ENCODE results near the gene VCAM1.

Gene VCAM1, protein sequence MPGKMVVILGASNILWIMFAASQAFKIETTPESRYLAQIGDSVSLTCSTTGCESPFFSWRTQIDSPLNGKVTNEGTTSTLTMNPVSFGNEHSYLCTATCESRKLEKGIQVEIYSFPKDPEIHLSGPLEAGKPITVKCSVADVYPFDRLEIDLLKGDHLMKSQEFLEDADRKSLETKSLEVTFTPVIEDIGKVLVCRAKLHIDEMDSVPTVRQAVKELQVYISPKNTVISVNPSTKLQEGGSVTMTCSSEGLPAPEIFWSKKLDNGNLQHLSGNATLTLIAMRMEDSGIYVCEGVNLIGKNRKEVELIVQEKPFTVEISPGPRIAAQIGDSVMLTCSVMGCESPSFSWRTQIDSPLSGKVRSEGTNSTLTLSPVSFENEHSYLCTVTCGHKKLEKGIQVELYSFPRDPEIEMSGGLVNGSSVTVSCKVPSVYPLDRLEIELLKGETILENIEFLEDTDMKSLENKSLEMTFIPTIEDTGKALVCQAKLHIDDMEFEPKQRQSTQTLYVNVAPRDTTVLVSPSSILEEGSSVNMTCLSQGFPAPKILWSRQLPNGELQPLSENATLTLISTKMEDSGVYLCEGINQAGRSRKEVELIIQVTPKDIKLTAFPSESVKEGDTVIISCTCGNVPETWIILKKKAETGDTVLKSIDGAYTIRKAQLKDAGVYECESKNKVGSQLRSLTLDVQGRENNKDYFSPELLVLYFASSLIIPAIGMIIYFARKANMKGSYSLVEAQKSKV

DNA sequence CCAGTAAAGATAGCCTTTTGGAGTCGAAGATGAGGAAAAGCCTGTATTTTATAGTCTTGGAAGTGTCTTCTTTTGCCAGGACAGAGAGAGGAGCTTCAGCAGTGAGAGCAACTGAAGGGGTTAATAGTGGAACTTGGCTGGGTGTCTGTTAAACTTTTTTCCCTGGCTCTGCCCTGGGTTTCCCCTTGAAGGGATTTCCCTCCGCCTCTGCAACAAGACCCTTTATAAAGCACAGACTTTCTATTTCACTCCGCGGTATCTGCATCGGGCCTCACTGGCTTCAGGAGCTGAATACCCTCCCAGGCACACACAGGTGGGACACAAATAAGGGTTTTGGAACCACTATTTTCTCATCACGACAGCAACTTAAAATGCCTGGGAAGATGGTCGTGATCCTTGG lies at the start of gene VCAM1:
TSS of gene VCAM1 (plus strand) at position 253 of the 400 bp plus-strand sequence. CDS start at position 372, 119 bp downstream.
- no peak for DNase-seq

DNA sequence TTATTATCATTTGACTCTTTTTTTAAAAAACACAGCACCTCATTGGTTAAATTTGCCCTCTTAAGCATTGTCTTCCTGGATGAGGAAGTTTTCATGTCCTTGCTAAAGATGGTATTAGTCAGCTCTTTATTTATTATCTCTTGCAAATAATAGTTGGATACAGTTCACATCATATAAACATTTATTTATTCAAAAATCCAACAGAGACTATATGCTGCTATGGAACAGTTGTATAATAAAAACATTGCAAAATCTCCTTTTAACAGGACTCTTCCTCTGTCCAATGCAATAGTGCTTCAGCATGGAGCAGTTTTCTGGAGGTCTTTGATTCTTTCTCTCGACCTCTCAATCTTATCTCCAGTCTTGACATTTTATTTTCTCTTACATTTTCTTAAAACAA lies 49.5 kb upstream of the VCAM1 start:
- DNase-seq = no peak

DNA sequence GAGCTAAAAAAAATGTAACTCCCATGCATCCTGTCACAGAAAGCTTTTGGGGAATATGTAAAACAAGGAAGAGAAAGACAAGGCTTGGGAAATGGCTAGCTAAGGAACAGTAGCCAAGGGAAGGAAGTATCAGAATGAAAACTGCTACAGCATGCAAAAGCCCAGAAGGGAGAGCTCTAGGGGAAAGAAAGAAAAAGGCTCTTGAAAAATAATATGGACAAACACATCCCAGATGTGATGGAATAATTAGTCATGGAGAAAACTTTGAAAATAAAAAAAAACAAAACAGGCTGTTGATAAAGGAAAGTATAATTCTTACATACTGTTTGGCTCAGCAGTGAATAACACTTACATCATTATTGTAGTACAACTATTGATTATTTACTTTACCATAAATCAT lies 47.9 kb upstream of the VCAM1 start:
- no peak for DNase-seq

DNA sequence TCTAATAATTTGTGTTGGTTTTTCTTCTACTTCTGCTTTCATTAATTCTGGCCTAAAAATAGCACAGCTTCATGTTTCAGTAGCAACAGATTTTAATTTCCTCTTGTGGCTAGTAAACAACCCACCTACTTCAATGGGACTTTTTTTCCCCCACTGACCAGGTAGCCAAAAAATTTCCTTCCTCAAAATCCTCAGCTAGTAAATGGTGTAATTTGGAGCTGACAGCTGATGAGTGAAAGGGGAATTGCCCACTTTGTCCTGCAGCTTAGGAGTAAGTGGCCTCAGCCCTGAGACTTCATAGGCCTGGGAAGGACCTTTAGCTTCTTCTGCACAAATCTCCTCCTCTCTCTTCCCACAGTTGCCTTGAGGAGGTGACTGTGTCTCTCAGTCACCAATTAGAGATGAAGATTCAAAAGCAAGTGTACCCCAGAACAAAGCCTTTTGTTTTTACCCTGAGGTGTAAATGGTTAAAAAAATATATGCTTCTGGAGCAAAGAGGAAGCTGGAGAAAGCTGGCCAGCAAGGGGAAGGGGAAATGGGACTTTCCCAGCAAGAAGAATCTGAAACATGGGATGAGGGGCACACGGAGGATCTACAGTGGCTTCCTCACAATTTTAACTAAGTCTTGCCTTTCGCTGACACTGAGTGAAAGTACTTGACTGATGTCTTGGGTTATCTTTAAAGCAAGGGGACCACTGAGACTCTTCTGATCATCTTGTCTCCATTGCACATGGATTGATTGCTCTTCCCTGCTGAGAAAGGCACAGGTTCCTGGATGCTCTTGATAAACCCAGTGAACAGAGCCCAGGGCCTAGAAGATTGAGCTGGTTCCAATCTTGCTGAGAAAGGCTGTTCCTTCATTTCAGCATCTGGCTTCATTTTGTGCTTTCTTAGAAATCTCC lies 35.8 kb upstream of the VCAM1 start:
- DNase-seq = no peak

DNA sequence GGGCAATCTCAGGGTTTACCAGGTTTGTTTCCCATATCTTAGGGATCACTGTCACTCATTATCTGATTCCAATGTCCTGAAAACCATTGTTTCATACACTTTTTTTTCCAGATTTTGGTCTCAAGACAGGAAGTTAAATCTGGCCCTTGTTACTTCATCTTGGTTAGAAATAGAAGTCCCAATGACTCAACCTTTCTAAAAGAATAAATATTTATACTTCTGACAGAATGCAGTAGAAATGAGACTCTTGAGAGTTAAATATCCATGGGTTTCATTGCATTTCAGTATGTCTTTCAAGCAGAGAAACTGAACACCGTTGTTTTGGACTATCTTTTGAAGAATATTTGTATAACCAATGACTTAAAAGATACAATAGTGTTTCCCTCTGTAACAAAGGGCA lies 19.8 kb upstream of the VCAM1 start:
- DNase-seq = no peak

DNA sequence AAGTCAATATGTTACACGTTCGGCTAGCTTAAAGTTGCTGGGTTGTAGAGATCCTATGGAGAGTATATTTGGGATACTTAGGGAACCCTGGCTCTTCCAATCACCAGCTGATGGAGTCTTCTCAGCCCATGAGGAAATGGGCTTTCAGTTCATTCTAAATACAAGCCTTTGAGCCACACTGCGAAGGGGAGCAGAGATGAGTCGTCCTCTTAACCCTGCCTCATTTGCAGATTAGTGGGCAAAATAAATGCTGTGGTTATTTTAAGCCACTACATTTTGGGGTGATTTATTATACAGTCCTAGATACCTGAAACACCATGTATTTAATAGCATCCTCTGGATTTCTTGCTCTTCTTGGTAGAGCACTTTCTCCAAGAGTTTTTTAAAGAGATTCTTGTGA lies 19.0 kb upstream of the VCAM1 start:
- no peak for DNase-seq

DNA sequence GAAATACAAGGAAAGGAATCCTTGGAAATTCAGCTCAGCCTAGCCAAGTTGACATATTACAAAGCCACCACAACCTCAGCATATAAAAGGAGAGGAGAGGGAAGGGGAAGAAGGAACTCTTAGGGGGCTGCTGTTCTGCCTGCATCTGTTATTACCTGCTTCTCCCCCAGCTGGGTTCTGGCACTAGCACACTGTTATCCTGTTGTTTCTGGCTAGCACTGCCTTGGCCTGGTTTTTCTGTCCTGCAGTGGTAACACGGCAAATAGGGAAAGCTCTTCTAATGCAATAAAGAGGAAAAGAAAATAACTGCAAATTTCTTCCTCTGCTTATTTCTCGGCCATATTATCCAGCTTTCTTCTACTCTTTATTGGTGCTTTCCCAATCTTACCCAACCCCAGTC lies 16.5 kb upstream of the VCAM1 start:
- no peak for DNase-seq

DNA sequence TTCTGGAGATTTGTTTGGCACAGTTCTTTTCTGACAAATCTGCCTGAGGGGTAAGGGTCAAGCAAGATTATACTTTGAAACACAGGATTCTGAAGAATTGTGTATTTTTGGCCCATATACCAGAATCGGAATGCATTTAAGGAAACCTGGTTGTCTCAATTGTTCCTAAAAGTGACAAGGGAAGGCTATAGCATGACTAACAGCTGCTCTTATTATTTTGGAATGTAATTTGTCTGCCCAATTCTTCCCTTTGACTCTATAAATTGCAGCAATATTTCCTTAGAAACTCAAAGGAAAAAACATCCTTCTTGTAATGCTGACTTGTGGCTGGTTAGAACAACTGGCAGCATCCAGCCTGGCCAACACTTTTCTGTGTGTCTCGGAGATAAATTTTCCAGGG lies 15.8 kb upstream of the VCAM1 start:
- no peak for DNase-seq

DNA sequence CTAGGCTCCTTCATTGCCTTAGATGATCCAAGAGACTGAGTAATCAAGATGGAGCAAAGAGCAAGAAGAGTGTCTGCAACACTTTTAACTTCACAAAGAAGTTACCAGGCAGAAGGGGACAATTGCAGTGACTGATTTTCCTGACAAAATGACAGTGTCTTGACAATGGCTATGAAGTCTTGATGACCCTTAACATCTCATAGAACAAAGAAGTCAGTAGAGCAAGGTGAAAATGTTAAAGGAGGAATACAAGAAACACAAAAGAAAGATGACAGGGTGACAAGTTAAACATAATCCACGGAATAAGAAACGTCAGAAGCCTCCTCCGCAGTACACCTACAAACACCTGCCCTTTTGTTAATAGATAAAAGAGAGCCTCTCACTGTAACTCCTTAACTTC lies 15.1 kb upstream of the VCAM1 start:
- no peak for DNase-seq

DNA sequence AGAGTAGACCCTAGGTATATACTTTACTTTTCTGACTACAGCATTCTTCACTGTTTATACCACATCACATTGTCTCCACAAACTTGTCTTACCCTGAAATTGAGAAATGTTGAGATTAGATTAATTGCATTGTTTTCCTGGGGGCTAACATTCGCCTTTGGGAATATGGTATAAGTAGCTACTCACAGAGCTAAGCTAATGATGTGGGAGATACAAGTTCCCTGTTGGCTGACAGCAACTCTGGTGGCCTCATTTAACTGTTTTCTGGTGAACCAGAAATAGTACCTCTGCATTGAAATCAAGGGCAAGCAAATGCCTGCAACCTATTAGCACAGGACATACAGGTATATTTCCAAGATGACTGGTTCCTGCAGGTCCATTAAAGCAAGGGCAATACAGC lies 13.2 kb upstream of the VCAM1 start:
- DNase-seq = no peak

DNA sequence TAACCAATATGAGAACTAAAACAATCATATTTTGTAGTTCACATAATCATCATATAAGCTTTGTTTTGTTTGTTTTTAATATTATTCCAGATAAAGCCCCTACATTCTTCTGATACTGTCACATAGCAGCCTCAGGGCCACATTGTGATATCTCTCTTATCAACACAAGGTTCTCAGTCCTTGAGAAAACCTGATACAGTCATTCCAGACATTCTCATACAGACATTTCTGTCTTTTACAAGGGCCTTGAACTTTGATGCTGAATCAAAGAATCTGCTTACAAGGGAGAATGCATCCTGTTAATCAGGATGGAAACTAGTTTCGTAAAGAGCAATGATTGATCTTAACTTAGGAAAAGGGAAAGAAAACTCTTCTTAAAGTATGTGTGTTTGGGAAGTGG lies 12.7 kb upstream of the VCAM1 start:
- no peak for DNase-seq

DNA sequence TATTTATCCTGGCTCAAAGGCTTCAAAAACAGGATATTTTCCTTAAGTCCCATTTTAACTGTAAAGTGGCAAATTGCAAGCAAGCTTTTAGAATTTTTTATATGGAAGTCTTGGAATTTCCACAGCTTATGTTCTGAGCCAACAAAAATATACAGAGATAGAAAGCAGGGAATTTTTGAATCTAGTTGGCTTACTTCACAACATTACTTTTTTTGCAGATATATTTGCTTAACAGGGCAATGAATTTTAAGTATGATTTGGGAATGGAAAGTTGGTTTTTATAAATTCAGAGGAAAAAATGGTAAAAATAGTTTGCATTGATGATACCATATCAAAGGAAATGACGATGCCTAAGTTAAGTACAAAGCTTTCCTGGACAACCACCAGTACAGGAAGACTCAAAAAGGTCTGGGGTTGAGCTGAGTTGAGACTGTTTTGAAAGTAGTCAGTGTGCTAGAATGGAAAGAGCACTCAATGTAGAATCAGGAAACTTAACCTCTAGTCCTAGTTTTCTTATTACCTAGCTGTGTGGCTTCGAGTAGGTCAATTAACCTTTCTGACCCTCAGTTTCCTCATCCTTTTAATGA lies 11.0 kb upstream of the VCAM1 start:
- DNase-seq = no peak

DNA sequence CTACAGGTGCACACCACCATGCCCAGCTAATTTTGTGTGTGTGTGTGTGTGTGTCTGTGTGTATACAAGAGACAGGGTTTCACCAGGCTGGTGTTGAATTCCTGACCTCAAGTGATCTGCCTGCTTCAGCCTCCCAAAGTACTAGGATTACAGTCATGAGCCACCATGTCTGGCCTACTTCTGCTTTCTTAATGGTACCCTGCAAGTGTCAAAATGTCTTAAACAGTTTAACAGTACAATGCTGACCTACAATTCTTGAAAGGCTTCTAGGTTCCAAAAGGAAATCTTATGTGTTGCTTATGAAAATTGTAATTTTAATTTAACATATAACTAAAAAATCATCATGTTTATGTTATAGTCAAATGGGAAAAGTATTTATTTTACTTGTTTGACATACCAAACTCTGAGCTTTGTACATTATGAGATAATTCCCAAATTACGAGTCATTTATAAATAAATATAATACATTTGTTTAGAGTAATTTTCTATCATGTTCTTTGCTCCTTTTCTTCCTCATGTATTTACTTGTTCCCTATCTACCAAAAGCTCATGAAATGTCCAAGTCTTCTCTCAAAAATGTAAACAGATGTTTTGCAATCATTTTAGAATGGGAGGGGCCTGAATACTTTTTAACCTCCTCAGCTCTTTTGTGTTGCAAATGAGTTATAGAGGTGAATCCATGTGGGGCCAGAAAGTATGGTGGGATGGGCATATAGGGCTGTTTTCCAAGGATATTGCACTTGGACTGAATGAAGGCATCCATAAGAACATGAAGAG lies 8.4 kb upstream of the VCAM1 start:
- no peak for DNase-seq

DNA sequence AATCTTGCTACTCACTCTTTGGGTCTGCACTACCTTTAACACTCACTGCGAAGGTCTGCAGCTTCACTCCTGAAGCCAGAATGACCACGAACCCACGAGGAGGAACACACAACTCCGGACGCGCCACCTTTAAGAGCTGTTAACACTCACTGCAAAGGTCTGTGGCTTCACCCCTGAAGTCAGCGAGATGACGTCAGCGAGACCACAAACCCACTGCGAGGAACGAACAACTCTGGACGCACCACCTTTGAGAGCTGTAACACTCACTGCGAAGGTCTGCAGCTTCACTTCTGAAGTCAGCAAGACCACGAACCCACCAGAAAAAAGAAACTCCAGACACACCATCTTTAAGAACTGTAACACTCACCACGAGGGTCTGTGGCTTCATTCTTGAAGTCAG lies 6.5 kb upstream of the VCAM1 start:
- DNase-seq = peak; percentile 64

DNA sequence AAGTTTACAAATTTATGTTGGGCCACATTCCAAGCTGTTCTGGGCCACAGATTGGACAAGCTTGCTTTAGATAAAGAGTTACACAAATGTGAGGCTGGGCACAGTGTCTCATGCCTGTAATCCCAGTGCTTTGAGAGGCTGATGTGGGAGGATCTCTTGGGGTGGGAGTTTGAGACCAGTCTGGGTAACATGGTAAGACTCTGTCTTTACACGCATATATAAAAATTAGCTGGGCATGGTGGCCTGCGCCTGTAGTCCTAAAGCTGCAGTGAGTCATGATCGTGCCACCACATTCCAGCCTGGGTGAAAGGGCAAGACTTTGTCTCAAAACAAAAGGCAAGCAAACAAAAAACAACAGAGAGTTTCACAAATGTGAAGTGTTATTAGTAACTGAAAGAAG lies 5.9 kb upstream of the VCAM1 start:
- DNase-seq = no peak

DNA sequence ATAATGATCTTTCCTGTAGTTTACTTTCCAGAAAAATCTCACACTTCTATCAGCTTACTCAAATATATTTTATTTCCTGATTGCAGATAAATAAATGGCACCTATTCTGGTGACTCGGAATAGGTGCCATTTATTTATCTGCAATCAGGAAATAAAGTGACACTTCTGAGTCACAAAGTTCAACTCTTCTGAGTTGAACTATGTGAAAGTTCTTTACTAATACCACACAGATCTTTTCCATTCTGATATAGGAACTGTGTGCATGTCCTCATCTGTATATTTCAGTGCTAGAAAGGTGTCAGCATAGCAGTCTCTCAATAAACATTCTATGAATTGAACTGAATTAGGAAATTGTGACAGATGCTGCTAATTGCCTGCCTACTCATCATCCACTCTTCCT lies 4.9 kb upstream of the VCAM1 start:
- DNase-seq = no peak

DNA sequence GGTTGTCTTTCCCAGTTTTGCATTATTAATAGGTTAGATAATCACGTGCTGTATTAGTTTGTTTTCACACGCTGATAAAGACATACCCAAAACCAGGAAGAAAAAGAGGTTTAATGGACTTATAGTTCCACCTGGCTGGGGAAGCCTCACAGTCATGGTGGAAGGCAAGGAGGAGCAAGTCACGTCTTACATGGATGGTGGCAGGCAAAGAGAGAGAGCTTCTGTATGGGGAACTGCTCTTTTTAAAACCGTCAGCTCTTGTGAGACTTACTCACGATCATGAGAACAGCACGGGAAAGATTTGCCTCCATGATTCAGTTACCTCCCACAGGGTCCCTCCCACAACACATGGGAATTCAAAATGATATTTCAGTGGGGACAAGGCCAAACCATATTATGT lies 2.3 kb upstream of the VCAM1 start:
- DNase-seq = no peak

DNA sequence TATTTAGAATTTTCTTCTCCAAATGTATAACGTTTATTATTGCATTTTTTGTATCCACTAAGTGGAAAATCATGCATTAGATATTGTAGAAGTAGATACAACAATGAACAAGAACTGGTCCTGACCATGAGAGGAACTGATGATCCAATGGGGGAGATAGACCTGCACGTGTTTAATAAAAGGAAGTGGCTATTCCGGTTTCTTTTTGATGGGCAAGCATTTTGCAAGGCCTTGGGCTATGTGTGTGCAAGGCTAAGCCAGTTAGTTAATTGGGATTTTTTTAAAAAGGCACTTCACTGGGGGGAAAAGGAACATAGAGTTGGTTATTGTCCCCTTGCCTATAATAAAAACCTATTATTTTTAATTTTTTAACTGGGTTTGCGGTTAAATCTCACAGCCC lies 961 bp upstream of the VCAM1 start:
- DNase-seq = no peak

DNA sequence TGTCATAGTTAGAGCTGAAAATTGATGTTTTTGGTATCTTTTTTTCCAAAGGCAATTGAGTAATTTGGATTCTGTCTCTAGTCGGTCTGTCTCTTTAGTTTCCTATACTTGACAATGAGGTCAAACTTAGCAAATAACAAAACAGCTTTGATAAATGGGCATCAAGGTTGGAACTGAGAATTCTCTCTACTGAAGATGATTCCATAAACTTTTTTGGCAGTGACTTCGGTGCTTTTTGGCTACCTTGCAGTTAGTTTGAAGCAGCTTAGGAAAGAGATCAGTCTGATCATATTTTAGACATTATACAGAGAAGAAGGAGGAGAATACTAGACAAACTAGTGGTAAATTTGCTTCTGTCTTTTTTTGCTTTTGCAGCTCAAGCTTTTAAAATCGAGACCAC lies 559 bp downstream of the VCAM1 start:
- DNase-seq = no peak

DNA sequence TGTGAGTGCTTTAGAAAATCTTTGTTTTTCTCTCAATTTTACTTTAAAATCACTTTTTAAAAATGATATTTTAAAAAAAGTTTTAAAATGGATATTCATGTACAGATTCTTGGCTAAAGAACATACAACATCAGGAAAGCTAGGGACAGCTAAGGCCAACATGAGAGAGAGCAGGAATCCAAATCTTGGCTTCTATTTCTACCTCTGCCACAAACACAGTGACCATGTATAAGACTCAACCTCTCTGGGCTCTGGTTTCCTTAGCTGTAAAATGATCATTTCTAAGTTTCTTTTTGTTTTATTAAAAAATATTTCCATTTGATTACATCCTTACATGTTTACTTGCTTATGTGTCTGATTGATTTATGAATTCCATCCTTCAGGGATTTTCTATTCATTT lies 1.2 kb downstream of the VCAM1 start:
- no peak for DNase-seq

DNA sequence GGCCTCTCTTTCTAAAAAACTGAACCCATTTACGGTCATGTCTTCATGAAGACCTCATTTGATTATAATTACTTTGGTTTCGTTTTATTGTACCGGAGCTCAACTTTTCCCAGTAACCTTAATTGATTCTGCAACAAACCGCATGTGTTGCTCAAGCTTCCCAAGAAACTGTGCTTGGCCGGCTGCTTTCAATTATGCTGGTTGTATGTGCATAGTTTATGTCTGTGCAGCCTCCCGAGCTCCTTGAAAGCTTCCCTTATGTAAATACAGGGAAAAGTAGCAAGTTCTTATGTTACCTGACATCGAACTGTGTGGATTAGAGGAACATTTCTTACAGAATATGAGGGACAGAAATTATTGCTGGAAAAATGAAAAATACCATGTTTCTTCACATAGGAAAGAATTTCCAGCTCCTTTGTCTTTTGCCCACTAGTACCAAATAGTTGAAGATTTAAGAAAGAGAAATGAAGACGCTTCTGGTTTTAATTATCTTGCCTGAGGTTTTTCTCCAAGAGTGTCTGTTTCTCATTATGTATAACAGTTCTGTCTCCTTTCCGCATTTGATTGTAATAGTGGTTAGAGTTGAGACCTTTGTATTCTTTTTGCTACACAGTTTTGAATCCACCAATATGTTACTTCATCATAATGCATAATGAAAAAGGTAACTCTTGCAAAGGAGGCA lies 2.1 kb downstream of the VCAM1 start:
- DNase-seq = no peak

DNA sequence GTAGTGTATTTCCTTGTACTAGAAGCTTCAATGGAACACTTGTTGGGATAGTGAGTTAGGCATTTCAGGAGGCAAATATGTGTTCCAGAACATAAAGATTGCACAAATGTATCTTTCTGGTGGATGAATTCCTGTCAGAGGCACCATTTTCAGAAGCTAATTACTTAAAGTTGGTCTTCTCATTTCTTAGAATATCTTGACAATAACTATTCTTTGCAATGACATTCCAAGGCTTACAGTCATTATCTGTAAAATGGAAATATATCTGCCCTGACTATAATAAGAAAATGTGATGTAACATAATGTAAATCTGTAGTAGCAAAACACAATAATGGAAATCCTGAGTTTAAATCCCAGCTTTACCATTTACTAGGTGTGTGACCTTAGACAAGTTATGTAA lies 2.7 kb downstream of the VCAM1 start:
- DNase-seq = no peak
